NB4 (cell line): ENCODE data around the gene GAD1.

Experiments used
- MYC ChIP-seq: IDR thresholded peaks from 2 replicates; pipeline ENCODE4 v1.6.1; 2011; ENCODE audit warnings: low read depth, low read length
- POLR2A ChIP-seq: IDR thresholded peaks from 2 replicates; pipeline ENCODE4 v1.6.1; 2011; ENCODE audit warnings: mild to moderate bottlenecking; ENCODE audit not compliant: insufficient read length; ENCODE audit errors: extremely low read depth
- TF ChIP-seq, protein P1 (sequence below): IDR thresholded peaks from one replicate; pipeline ENCODE4 v1.5.1; 2012; ENCODE audit warnings: low read depth, low read length

DNA sequence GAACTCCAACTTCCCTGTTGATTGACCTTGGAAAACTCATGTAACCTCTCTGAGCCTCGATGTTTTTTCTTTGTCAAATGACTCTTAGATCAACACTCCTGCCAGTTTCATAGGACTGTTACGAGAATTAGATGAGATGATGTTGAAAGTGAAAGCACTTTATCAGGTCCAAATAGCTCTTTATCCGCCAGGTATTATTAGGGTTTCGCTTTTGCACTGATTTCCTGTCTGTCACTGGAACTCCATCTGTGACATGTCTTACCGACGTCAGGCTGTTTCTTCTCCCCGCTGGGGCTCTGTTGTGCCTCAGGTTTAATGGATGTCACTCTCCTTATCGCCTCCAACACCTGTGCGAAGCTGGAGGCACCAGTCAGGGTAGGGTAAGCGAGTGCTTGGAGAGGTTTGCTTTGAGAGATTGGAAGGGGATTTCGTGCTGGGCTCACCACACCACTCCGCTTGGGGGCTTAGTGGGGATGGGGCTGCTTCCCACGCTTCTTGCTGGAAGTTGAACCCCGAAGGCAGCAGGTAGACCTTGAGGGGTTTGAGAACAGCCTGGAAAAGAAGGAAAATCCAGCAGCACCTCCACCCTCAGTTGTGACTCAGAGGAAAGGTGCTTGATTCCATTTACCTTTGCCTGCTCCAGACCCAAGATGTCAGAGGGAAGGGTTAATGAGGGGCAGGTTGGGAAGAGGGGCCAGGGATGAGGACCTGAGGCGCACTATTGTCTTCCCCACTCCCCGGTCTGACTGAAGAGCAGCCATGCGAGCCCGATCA is 4.3 kb downstream of the GAD1 start:
- TF ChIP-seq, protein P1, sequence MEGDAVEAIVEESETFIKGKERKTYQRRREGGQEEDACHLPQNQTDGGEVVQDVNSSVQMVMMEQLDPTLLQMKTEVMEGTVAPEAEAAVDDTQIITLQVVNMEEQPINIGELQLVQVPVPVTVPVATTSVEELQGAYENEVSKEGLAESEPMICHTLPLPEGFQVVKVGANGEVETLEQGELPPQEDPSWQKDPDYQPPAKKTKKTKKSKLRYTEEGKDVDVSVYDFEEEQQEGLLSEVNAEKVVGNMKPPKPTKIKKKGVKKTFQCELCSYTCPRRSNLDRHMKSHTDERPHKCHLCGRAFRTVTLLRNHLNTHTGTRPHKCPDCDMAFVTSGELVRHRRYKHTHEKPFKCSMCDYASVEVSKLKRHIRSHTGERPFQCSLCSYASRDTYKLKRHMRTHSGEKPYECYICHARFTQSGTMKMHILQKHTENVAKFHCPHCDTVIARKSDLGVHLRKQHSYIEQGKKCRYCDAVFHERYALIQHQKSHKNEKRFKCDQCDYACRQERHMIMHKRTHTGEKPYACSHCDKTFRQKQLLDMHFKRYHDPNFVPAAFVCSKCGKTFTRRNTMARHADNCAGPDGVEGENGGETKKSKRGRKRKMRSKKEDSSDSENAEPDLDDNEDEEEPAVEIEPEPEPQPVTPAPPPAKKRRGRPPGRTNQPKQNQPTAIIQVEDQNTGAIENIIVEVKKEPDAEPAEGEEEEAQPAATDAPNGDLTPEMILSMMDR, result no peak
- no peak for TF ChIP-seq POLR2A
- no peak for TF ChIP-seq MYC
